ENCODE measurements around the gene CNTN3. TPM values are rescaled to one million over a fixed set of nuclear protein-coding genes. Genes with fewer than 3 reads are reported as not detected.

CNTN3 gene
- total RNA-seq, 4 donors from 2014 or later: 1.0 to 17.3 (median 4.7) TPM

GRCh38 chr3:74605437-74605836, 9.0 kb downstream of the CNTN3 start:
- no peaks in the 10 kb centered on the region for H3K36me3 ChIP-seq
- no peak for ATAC-seq
- H3K4me1 ChIP-seq: no peaks in the 10 kb centered on the region
- no peak overlapping the region for H3K27ac ChIP-seq
- H3K9me3 ChIP-seq: no peaks in the 10 kb centered on the region
- TF ChIP-seq EP300 (IDR thresholded peaks at IDR 0.05) (no peak), CTCF (IDR thresholded peaks at IDR 0.05) (no peak), POLR2A (IDR thresholded peaks at IDR 0.05) (no peak), POLR2AphosphoS5 (IDR thresholded peaks at IDR 0.05) (no peak)
- H3K4me3 ChIP-seq: no peak overlapping the region
- WGBS, 2 donors (ENCODE audit: low coverage in 1 of 2): 89 to 91% methylated on average over 2 to 3 of the region's 3 CpGs
- no peaks in the 10 kb centered on the region for H3K27me3 ChIP-seq

GRCh38 chr3:74603292-74603691, 11.2 kb downstream of the CNTN3 start:
- Histone ChIP-seq H3K36me3 (no peaks in the 10 kb centered on the region), H3K4me1 (peaks cover 0 to 8% (median 0%) of the 10 kb centered on the region in 3 donors), H3K27ac (no peak overlapping the region), H3K27me3 (no peaks in the 10 kb centered on the region), H3K4me3 (no peak overlapping the region), H3K9me3 (no peaks in the 10 kb centered on the region)
- ATAC-seq: no peak
- 61 to 71% methylated on average over 2 of the region's 2 CpGs for WGBS, 2 donors (ENCODE audit: low coverage in 1 of 2)
- TF ChIP-seq CTCF (IDR thresholded peaks at IDR 0.05) (no peak), EP300 (IDR thresholded peaks at IDR 0.05) (no peak), POLR2A (IDR thresholded peaks at IDR 0.05) (no peak), POLR2AphosphoS5 (IDR thresholded peaks at IDR 0.05) (no peak)

- Histone ChIP-seq H3K27ac (no peak overlapping the region), H3K27me3 (no peaks in the 10 kb centered on the region), H3K4me1 (peaks cover 0 to 8% (median 0%) of the 10 kb centered on the region in 3 donors), H3K9me3 (no peaks in the 10 kb centered on the region), H3K36me3 (no peaks in the 10 kb centered on the region), H3K4me3 (no peak overlapping the region)
- TF ChIP-seq POLR2A (IDR thresholded peaks at IDR 0.05): no peak
- no peak for ATAC-seq
- WGBS, 2 donors (ENCODE audit: low coverage in 1 of 2): 83 to 100% methylated on average over 2 of the region's 2 CpGs
These were observed 12.0 kb downstream of the CNTN3 start for GRCh38 chr3:74602471-74602870.

- ATAC-seq: no peak
- TF ChIP-seq POLR2AphosphoS5 (IDR thresholded peaks at IDR 0.05) (no peak), CTCF (IDR thresholded peaks at IDR 0.05) (no peak), POLR2A (IDR thresholded peaks at IDR 0.05) (no peak), EP300 (IDR thresholded peaks at IDR 0.05) (no peak)
- H3K4me3 ChIP-seq: no peak overlapping the region
- peaks cover 0 to 8% (median 0%) of the 10 kb centered on the region in 3 donors for H3K4me1 ChIP-seq
- H3K27me3 ChIP-seq: no peaks in the 10 kb centered on the region
- no peaks in the 10 kb centered on the region for H3K9me3 ChIP-seq
- WGBS, 2 donors (ENCODE audit: low coverage in 1 of 2): 80 to 100% methylated on average over 1 to 2 of the region's 2 CpGs
- no peaks in the 10 kb centered on the region for H3K36me3 ChIP-seq
- no peak overlapping the region for H3K27ac ChIP-seq
These were observed 12.7 kb downstream of the CNTN3 start for GRCh38 chr3:74601793-74602192.

- TF ChIP-seq CTCF (IDR thresholded peaks at IDR 0.05) (no peak), EP300 (IDR thresholded peaks at IDR 0.05) (no peak), POLR2A (IDR thresholded peaks at IDR 0.05) (no peak), POLR2AphosphoS5 (IDR thresholded peaks at IDR 0.05) (no peak)
- no peak for ATAC-seq
- Histone ChIP-seq H3K9me3 (no peaks in the 10 kb centered on the region), H3K27ac (no peak overlapping the region), H3K4me1 (peaks cover 0 to 8% (median 0%) of the 10 kb centered on the region in 3 donors), H3K27me3 (no peaks in the 10 kb centered on the region), H3K36me3 (no peaks in the 10 kb centered on the region), H3K4me3 (no peak overlapping the region)
- WGBS, 2 donors (ENCODE audit: low coverage in 1 of 2): 100% methylated on average over 2 of the region's 2 CpGs; no CpG with 5 or more reads in 1 of the 2 donors
These were observed 14.9 kb downstream of the CNTN3 start for GRCh38 chr3:74599564-74599963.

All from gastroesophageal sphincter (tissue), 4 donors.